GM21786 (cell line): ENCODE results near the gene BCAS3.
"Not testable (repeated sequence)": the region's sequence is repeated elsewhere in the genome, so short reads cannot be mapped to it uniquely, and the experiment has no call there.

Experiments used
- ATAC-seq: cut with Tn5 transposase; IDR thresholded peaks from one replicate; pipeline ENCODE4 v1.9.1; 2021; ENCODE audit not compliant: unreplicated experiment

Gene BCAS3

GRCh38 chr17:60782742-60783141, 105.1 kb downstream of the BCAS3 start:
- no peak for ATAC-seq

DNA sequence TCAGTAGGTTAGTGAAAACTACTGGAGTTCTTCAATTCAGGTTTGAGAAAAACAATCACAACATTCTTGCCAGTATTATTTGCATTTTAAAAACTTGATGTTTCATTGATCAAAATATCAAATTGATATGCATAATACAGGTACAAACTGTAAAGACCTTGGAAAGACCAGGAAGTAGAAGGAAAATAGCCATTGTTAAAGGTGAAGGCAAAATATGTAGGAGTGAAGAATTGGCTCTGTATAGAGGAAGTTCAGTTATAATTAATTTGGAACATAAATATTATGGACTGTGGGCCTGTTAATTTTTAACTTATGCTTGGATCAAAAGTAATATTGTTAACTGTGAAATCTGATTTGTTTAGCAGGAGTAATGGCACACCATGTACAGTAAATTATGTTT, 112.6 kb downstream of the BCAS3 start:
- no peak for ATAC-seq

DNA sequence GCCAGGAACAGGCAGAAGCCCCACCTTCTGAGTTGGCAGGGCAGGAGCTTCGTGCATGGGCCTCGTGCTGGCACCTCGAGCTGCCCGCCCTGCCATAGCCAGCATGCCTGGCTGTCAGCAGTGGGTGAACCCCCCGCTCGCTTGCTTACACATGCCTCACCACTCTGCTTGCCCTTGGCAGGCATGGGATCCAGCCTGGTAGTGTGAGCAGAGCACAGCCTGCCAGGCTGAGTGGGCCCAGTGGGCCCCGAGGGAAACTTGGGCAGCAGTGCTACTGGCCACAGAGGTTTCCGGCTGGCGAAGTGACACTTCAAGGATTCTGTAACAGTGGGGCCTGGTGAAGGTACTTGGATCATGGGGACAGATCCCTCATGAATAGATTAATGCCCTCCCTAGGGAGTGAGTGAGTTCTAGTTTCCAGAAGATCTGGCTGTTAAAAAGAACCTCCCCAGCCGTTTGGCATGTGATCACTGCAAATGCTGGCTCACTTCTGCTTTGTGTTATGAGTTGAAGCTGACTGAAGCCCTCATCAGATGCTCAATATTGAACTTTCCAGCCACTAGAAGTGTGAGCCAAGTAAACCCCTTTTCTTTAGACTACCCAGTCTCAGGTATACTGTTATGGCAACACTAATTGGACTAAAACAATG, 114.7 kb downstream of the BCAS3 start:
- ATAC-seq = no peak

DNA sequence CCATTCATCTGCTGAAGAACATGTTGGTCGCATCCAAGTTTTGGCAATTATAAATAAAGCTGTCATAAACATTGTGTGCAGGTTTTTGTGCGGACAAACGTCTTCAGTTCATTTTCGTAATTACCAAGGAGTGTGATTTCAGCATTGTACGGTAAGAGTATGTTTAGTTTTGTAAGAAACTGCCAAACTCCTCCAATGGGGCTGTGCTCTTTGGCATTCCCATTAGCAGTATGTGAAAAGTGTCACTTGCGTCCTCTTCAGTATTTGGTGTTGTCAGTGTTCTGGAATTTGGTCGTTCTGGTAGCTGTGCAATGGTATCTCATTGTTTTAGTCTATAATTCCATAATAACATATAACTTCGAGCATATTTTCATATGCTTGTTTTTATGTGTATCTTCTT, 120.9 kb downstream of the BCAS3 start:
- ATAC-seq = no peak

DNA sequence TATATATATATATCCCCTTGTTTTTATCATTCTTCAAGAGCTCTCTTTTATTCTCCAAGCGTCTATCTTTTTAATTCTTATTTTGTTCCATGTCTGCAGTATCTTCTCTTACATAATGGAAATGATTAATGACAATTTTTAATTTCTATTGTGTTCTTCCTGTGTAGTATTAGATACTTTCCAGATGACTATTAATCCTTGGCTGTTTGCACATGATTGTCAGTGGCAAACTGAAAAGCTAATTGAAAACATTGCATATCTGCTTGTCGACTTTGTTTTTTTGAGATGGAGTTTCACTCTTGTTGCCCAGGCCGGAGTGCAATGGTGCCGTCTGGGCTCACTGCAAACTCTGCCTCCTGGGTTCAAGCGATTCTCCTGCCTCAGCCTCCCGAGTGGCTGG, 124.7 kb downstream of the BCAS3 start:
- no peak for ATAC-seq

DNA sequence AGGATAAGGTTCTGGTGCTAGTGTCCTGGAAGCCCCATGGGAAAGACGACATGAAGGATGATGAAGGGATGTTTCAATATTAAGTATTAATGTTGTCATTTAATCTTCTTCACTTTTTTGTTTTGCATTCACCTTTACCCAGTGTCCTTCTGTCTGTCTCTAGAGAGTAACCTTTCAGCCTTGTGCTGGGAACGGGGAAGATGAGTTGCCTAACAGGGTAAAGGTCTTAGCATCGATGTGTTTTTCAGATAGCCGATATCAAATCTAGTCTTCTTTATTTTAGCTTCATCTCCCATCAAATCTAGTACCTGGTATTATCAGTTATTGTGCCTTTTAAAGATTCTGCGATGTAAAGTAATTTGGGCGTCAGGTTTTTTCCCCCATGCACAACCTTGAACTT, 125.4 kb downstream of the BCAS3 start:
- no peak for ATAC-seq

DNA sequence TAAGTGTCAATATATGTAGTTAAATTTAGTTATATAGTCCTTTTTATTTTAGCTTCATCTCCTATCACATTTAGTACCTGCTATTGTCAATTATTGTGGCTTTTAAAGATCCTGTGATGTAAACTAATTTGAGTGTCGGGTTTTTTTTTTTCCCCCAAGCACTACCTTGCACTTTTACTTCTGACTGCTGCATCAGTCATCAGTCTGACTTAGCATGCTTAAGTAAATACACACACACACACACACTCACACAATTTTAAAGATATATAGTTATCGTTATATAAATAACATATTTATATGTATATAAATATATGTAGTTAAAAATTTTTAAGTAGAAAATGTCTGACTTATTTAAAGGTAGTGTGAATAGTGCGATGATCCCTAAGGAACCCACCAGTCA, 127.2 kb downstream of the BCAS3 start:
- no peak for ATAC-seq

GRCh38 chr17:60809421-60809820, 131.8 kb downstream of the BCAS3 start:
- ATAC-seq = no peak

DNA sequence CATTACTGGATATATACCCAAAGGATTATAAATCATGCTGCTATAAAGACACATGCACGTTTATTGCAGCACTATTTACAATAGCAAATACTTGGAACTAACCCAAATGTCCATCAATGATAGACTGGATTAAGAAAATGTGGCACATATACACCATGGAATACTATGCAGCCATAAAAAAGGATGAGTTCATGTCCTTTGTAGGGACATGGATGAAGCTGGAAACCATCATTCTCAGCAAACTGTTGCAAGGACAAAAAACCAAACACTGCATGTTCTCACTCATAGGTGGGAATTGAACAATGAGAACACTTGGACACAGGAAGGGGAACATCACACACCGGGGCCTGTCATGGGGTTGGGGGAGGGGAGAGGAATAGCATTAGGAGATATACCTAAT, 137.3 kb downstream of the BCAS3 start:
- ATAC-seq = not testable (repeated sequence)

DNA sequence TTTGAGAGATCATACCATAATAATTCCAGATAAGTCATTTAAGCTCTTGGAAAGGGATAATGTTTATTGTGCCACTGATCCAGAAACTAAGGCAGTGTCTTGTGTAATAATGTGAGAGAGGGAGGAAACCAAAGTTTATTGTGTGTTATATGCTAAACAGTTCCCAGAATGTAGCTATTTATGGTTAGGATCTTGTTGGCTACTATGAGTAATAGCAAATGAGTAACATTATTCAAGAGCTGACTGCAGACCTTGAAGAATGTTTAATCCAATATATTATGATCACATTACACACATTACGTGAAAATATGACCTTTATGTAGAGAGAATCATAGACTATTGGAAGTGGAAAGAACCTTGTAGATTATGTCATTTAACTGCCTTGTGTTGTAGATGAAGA, 139.5 kb downstream of the BCAS3 start:
- no peak for ATAC-seq

- ATAC-seq = no peak
Observed at GRCh38 chr17:60819447-60820130, 141.9 kb downstream of the BCAS3 start.

DNA sequence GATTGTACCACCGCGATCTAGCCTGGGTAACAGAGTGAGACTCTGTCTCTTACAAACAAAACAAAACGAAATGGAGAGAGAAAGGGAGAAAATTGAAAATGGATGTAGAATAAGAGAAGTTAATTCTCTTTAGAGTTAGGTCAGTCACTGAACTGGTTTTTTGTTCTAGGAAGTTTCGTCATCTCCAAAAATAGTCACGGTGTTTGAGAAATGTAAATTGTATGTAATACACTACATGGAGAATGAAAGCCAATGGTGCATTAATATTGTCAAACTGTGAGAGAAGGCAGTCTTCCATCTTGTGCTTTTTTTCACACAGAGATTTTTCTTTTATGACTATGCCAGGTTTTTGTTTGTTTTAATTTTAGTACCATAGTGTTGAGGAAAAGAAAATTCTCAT, 145.9 kb downstream of the BCAS3 start:
- ATAC-seq = no peak

DNA sequence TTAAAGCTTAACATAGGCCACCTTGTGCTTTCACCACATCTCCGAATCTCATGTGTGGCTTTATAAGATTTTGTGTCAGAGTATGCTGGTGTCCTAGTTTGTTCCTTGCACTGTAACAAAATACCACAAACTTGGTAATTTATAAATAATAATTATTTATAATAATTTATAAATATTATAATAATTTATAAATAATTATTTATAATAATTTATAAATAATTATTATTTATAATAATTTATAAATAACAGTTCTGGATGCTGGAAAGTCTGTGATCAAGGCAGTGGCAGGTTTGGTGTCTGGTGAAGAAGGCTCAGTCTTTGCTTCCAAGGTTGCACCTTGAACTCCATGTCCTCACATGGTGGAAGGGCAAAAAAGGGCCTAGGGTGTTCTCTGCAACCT, 147.7 kb downstream of the BCAS3 start:
- no peak for ATAC-seq

DNA sequence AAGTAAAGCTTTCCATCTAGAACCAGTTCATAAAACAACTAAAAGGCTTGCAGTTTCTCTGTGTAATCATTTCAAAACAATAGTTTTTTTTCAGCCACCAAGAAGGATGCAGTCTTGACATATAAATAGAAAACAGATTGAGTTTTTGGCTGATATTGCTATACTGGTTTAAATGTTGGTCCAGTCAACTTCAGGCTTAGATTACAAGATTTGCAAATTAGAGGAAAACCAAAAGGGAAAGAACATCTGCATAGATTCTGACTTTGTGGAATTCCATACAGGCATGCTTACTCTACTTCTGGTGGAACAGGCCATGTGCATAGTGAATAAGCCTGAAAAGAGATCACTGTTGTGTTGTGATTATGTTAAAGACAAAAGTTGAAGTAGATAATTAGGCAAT, 150.3 kb downstream of the BCAS3 start:
- no peak for ATAC-seq

DNA sequence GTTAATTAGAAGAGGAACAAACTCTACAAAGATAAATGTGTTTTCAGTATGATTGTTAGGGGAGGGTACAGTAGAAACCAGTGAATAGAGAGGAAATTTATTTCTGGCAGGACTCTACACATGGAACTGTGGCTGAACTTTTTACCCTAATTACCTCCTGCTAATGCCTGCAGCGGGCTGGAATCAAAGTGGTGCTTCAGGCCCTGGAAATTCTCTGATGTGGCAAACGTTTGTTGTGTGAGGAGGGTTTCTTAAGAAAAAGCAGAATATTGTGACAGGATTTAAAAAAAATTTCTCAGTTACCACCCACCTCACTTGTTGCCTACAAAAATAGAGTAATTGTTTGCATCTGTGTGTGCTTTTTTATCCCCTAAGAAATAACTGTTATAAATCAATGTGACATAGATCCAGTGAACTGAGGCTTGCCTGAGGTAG, 154.5 kb downstream of the BCAS3 start:
- no peak for ATAC-seq

- ATAC-seq = no peak
Observed at GRCh38 chr17:60832631-60833030, 155.0 kb downstream of the BCAS3 start.

DNA sequence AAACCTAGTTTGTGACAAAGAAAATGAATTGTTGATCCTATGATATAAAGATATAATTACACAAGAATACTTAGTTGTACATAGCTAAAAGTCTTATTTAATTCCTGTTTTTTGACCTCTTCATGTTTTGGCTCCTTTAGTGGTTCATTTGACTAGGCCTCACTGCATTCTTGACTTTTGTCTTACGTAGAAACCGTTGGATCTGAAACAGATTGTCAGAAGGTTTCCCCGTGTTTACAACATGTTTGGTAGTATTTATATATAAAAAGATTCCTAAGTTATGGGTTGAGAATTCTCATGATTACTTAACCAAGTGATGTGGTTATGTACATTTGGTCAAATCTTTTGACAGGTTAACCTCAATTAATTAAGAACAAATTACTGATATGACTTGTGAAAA, 162.8 kb downstream of the BCAS3 start:
- ATAC-seq = no peak

DNA sequence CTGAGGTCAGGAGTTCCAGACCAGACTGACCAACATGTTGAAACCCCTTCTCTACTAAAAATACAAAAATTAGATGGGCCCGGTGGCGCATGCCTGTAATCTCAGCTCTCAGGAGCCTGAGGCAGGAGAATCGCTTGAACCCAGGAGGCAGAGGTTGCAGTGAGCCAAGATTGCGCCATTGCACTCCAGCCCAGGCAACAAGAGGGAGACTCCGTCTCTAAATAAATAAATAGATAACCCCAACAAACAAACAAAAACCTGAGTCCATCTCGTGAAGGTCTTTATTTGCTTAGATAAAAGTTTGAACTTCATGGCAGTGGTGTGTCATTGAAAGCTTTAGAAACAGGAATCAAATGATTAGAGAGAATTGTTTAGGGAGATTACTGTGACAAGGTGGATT, 167.4 kb downstream of the BCAS3 start:
- no peak for ATAC-seq

- no peak for ATAC-seq
Observed at GRCh38 chr17:60846175-60846574, 168.5 kb downstream of the BCAS3 start.

GRCh38 chr17:60851181-60851580, 173.5 kb downstream of the BCAS3 start:
- no peak for ATAC-seq

- ATAC-seq = no peak
Observed at GRCh38 chr17:60857556-60858080, 180.0 kb downstream of the BCAS3 start.

GRCh38 chr17:60862482-60862881, 184.8 kb downstream of the BCAS3 start:
- no peak for ATAC-seq
